GF-D8 (cell line): ENCODE measurements around the gene LGALS9C.
"Not testable (repeated sequence)": the region's sequence is repeated elsewhere in the genome, so short reads cannot be mapped to it uniquely, and the experiment has no call there.

ENCODE experiments used
- DNase-seq: peaks from one replicate; lab custom pipeline; 2025; lab: John Stamatoyannopoulos, UW

LGALS9C gene

GRCh38 chr17:18478362-18478761 lies 1.8 kb downstream of the LGALS9C start:
- not testable (repeated sequence) for DNase-seq

GRCh38 chr17:18478977-18479595 lies 2.5 kb downstream of the LGALS9C start:
- DNase-seq, result not testable (repeated sequence)

GRCh38 chr17:18481775-18482174 lies 5.2 kb downstream of the LGALS9C start:
- DNase-seq, result not testable (repeated sequence)

GRCh38 chr17:18485936-18486464 lies 9.4 kb downstream of the LGALS9C start:
- DNase-seq, result not testable (repeated sequence)

- DNase-seq, result not testable (repeated sequence)
These were observed 11.0 kb downstream of the LGALS9C start for GRCh38 chr17:18487633-18488032.

- DNase-seq, result not testable (repeated sequence)
These were observed 12.0 kb downstream of the LGALS9C start for GRCh38 chr17:18488622-18489021.

- DNase-seq, result not testable (repeated sequence)
These were observed 13.4 kb downstream of the LGALS9C start for GRCh38 chr17:18490016-18490415.

GRCh38 chr17:18492712-18493480 lies 16.3 kb downstream of the LGALS9C start:
- DNase-seq, result not testable (repeated sequence)

- DNase-seq, result not testable (repeated sequence)
These were observed 17.7 kb downstream of the LGALS9C start for GRCh38 chr17:18494250-18494768.

GRCh38 chr17:18497044-18497443 lies 20.5 kb downstream of the LGALS9C start:
- not testable (repeated sequence) for DNase-seq

GRCh38 chr17:18499100-18499499 lies 22.5 kb downstream of the LGALS9C start:
- not testable (repeated sequence) for DNase-seq

- not testable (repeated sequence) for DNase-seq
These were observed 23.2 kb downstream of the LGALS9C start for GRCh38 chr17:18499756-18500155.

- not testable (repeated sequence) for DNase-seq
These were observed 23.7 kb downstream of the LGALS9C start for GRCh38 chr17:18500281-18500680.

- DNase-seq, result not testable (repeated sequence)
These were observed 24.2 kb downstream of the LGALS9C start for GRCh38 chr17:18500816-18501215.

- DNase-seq, result not testable (repeated sequence)
These were observed 26.6 kb downstream of the LGALS9C start for GRCh38 chr17:18503221-18503620.

GRCh38 chr17:18507729-18508128 lies 31.1 kb downstream of the LGALS9C start:
- not testable (repeated sequence) for DNase-seq

- not testable (repeated sequence) for DNase-seq
These were observed 32.1 kb downstream of the LGALS9C start for GRCh38 chr17:18508667-18509066.

GRCh38 chr17:18521100-18521499 lies 44.5 kb downstream of the LGALS9C start:
- DNase-seq, result not testable (repeated sequence)

GRCh38 chr17:18525015-18525414 lies 48.4 kb downstream of the LGALS9C start:
- not testable (repeated sequence) for DNase-seq

GRCh38 chr17:18526168-18526800 lies 49.7 kb downstream of the LGALS9C start:
- not testable (repeated sequence) for DNase-seq

- not testable (repeated sequence) for DNase-seq
These were observed 50.8 kb downstream of the LGALS9C start for GRCh38 chr17:18527354-18527753.

- DNase-seq, result not testable (repeated sequence)
These were observed 51.8 kb downstream of the LGALS9C start for GRCh38 chr17:18528435-18528834.
